ENCODE measurements around the gene ZDHHC14.

DNA sequence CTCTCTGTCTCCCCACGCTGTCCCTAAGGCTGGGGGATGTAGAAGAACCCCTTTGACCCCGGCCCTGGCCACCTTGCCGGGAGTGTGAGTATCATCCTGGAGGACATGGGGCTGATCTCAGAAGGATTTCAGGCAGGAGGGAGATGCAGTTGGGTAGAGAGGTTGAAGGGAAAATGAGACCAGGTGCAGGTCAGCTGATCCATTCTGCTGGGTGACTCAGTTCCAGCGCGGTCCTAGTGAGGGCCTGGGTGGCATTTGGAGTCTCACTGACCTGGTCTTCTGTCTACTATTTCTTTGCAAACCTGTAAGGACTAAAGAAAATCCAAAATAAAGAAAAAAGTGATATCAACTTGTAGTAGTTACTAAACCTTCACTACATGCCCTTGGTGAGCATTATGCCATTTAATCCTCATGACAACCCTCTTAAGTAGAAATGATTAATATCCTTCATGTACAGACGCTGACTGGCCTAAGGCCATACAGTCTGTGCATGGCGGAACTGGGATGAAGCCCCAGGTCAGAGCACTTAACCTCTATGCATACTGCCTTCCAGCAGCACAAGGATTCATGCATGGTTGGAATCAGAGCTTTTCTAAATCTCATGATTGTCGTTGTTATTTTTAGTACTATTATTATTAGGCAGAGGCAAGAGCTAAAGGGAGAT, 106.3 kb downstream of the ZDHHC14 start:
- TF ChIP-seq CREB1 (IDR thresholded peaks at IDR 0.05; ENCODE audit: low read depth) (no peak), EGR1 (IDR thresholded peaks at IDR 0.05) (no peak), TEAD4 (IDR thresholded peaks at IDR 0.05) (no peak), TAF1 (IDR thresholded peaks at IDR 0.05; ENCODE audit: low read depth) (no peak), ZBTB7A (IDR thresholded peaks at IDR 0.05; ENCODE audit: low read depth) (no peak), RAD21 (IDR thresholded peaks at IDR 0.05; ENCODE audit: low read depth) (no peak), TCF12 (IDR thresholded peaks at IDR 0.05; ENCODE audit: low read depth) (no peak), CEBPB (IDR thresholded peaks at IDR 0.05) (no peak)
- TF ChIP-seq, protein P1, sequence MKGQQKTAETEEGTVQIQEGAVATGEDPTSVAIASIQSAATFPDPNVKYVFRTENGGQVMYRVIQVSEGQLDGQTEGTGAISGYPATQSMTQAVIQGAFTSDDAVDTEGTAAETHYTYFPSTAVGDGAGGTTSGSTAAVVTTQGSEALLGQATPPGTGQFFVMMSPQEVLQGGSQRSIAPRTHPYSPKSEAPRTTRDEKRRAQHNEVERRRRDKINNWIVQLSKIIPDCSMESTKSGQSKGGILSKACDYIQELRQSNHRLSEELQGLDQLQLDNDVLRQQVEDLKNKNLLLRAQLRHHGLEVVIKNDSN (IDR thresholded peaks at IDR 0.05), result no peak
- TF ChIP-seq, protein P2, sequence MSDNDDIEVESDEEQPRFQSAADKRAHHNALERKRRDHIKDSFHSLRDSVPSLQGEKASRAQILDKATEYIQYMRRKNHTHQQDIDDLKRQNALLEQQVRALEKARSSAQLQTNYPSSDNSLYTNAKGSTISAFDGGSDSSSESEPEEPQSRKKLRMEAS (IDR thresholded peaks at IDR 0.05), result no peak
